Neural progenitor cell (in vitro differentiated cells): Measurements from ENCODE around the gene CYTH3. TPM values are rescaled to one million over a fixed set of nuclear protein-coding genes. Genes with fewer than 3 reads are reported as not detected.
A peak's percentile ranks its signal among the peaks of the same experiment; 100 is the strongest.

ENCODE experiments used
- DNase-seq: peaks from one replicate; pipeline ENCODE4 v3.0.0-alpha.2; 2016; ENCODE audit warnings: low spot score
- H2AFZ ChIP-seq: fragments of 200-600 bp; sonication (generic); replicated peaks from 2 replicates; pipeline ENCODE4 v1.6.1; 2016; ENCODE audit warnings: antibody characterized with exemption
- H3F3A ChIP-seq: fragments of 200-600 bp; sonication (generic); 2 replicates; pipeline ENCODE4 v1.6.1; 2016; ENCODE audit warnings: antibody characterized with exemption, low read depth
- H3K27ac ChIP-seq: fragments of 200-600 bp; sonication (generic); 2 replicates; pipeline ENCODE4 v1.5.1; 2016; ENCODE audit warnings: mild to moderate bottlenecking
- H3K27me3 ChIP-seq: fragments of 200-600 bp; sonication (generic); 2 replicates; pipeline ENCODE4 v1.6.1; 2016; ENCODE audit warnings: mild to moderate bottlenecking, moderate library complexity
- H3K36me3 ChIP-seq: fragments of 200-600 bp; sonication (generic); 2 replicates; pipeline ENCODE4 v1.5.1; 2016
- H3K4me1 ChIP-seq: fragments of 200-600 bp; sonication (generic); 2 replicates; pipeline ENCODE4 v1.6.1; 2016; ENCODE audit warnings: mixed run types
- H3K4me2 ChIP-seq: fragments of 200-600 bp; sonication (generic); 2 replicates; pipeline ENCODE4 v1.6.1; 2016
- H3K4me3 ChIP-seq: fragments of 200-600 bp; sonication (generic); 2 replicates; pipeline ENCODE4 v1.5.1; 2016
- H3K79me2 ChIP-seq: fragments of 200-600 bp; sonication (generic); 2 replicates; pipeline ENCODE4 v1.6.1; 2016; ENCODE audit warnings: low read depth
- H3K9ac ChIP-seq: fragments of 200-600 bp; sonication (generic); 2 replicates; pipeline ENCODE4 v1.6.1; 2016
- H3K9me3 ChIP-seq: fragments of 200-600 bp; sonication (generic); 2 replicates; pipeline ENCODE4 v1.5.1; 2016; ENCODE audit warnings: low read depth
- H4K20me1 ChIP-seq: fragments of 200-600 bp; sonication (generic); 2 replicates; pipeline ENCODE4 v1.6.1; 2016; ENCODE audit warnings: low read depth
- H3K27ac Mint-ChIP-seq: 3 replicates; pipeline ENCODE4 v1.8.0; 2021; ENCODE audit warnings: mixed read lengths
- H3K27me3 Mint-ChIP-seq: 2 replicates; pipeline ENCODE4 v1.8.0; 2022; ENCODE audit warnings: low read depth, mild to moderate bottlenecking, inconsistent platforms, moderate library complexity, mixed read lengths; ENCODE audit not compliant: insufficient read depth
- H3K36me3 Mint-ChIP-seq: 3 replicates; pipeline ENCODE4 v1.8.0; 2021; ENCODE audit warnings: mixed read lengths
- H3K4me1 Mint-ChIP-seq: 3 replicates; pipeline ENCODE4 v1.8.0; 2021; ENCODE audit warnings: mixed read lengths
- H3K4me3 Mint-ChIP-seq: 3 replicates; pipeline ENCODE4 v1.8.0; 2021; ENCODE audit warnings: mild to moderate bottlenecking, moderate library complexity, mixed read lengths
- H3K9me3 Mint-ChIP-seq: 3 replicates; pipeline ENCODE4 v1.8.0; 2020; ENCODE audit warnings: mixed read lengths
- EZH2 ChIP-seq: fragments of 200-600 bp; sonication (generic); IDR thresholded peaks from 2 replicates; pipeline ENCODE4 v1.6.1; 2017; ENCODE audit warnings: antibody characterized with exemption, mild to moderate bottlenecking, moderate library complexity
- EZH2phosphoT487 ChIP-seq: fragments of 200-600 bp; sonication (generic); IDR thresholded peaks from 2 replicates; pipeline ENCODE4 v1.6.1; 2017; ENCODE audit warnings: antibody characterized with exemption
- total RNA-seq: library from RNA; depleted of rRNA; stranded (reverse); fragments of >200 nt; gene quantifications from 2 replicates; pipeline ENCODE4 v1.2.3, GENCODE V29; 2015; ENCODE audit warnings: low replicate concordance
- TF ChIP-seq, protein P1 (sequence below): fragments of 200-600 bp; sonication (generic); IDR thresholded peaks from 2 replicates; pipeline ENCODE4 v1.5.1; 2017; ENCODE audit warnings: antibody characterized with exemption, mild to moderate bottlenecking

Gene CYTH3
- total RNA-seq, 1 donor from 2014 or later, result 10.9 TPM

DNA sequence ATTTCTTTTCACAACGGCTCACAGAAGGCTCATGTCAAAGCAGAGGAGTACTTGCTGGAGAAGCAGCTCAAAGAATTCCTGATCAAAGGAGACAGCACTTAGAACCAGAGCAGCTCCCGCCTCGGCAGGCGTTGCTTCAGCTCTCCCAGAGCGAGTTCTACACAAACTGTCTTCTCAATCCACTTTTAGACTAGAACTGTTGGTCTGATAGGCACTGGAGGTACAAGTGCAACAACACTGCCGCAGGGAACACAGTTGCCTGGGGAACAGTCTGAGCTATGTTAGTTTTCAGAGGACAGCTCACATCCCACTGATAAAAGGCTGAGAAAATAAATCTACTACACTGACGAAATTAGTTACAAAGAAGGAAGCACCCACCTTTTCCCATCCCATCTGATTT, 35.4 kb downstream of the CYTH3 start:
- Histone ChIP-seq H2AFZ (no peak overlapping the region), H3K4me2 (no peak overlapping the region), H3K9me3 (no peaks in the 10 kb centered on the region), H3K36me3 (no peaks in the 10 kb centered on the region), H3K4me1 (no peaks in the 10 kb centered on the region), H3K27ac (no peak overlapping the region), H4K20me1 (no peaks in the 10 kb centered on the region), H3K9ac (no peak overlapping the region), H3K4me3 (no peak overlapping the region), H3K79me2 (peaks cover 4% of the 10 kb centered on the region), H3F3A (no peaks in the 10 kb centered on the region), H3K27me3 (no peaks in the 10 kb centered on the region)
- H3K4me3 Mint-ChIP-seq, result no peak overlapping the region
- no peaks in the 10 kb centered on the region for H3K9me3 Mint-ChIP-seq
- H3K27ac Mint-ChIP-seq, result peak overlapping the region; percentile 40
- peaks cover 2% of the 10 kb centered on the region for H3K36me3 Mint-ChIP-seq
- peaks cover 8% of the 10 kb centered on the region for H3K27me3 Mint-ChIP-seq
- H3K4me1 Mint-ChIP-seq, result peaks cover 6% of the 10 kb centered on the region
- DNase-seq, result no peak
- TF ChIP-seq, protein P1, sequence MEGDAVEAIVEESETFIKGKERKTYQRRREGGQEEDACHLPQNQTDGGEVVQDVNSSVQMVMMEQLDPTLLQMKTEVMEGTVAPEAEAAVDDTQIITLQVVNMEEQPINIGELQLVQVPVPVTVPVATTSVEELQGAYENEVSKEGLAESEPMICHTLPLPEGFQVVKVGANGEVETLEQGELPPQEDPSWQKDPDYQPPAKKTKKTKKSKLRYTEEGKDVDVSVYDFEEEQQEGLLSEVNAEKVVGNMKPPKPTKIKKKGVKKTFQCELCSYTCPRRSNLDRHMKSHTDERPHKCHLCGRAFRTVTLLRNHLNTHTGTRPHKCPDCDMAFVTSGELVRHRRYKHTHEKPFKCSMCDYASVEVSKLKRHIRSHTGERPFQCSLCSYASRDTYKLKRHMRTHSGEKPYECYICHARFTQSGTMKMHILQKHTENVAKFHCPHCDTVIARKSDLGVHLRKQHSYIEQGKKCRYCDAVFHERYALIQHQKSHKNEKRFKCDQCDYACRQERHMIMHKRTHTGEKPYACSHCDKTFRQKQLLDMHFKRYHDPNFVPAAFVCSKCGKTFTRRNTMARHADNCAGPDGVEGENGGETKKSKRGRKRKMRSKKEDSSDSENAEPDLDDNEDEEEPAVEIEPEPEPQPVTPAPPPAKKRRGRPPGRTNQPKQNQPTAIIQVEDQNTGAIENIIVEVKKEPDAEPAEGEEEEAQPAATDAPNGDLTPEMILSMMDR, result no peak
- no peak for TF ChIP-seq EZH2
- no peak for TF ChIP-seq EZH2phosphoT487

DNA sequence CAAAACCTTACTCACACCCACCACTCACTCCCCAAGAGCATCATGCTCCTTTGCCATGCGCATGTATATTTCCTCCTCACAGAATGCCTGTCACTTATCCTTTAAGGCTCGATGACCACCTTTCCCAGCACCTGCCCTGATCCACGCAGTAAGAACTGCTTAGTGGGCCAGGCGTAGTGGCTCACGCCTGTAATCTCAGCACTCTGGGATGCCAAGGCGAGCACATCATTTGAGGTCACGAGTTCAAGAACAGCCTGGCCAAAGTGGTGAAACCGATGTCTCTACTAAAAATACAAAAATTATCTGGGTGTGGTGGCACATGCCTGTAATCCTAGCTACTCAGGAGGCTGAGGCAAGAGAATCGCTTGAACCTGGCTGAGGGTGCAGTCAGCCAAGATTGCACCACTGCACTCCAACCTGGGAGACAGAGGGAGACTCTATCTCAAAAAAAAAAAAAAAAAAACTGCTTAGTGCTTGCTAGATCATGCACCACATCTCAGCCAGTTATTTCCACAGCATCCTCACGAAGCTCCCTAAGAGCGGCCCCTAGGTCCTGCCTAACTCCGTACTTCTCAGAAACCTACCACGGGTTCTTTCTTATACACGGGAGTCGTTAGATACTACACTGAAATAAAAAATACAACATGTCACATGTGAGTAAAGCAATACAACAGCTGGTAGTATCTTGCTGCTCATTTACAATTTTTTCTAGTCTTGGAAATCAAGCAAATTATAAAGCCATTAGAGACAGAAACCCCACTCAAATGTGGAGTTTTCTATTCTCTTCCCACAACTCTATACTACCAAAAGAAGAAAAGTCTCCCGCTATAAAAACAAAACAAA, 37.2 kb downstream of the CYTH3 start:
- Histone ChIP-seq H3K79me2 (peaks cover 4% of the 10 kb centered on the region), H3K4me2 (no peak overlapping the region), H2AFZ (no peak overlapping the region), H3K4me3 (no peak overlapping the region), H3F3A (no peaks in the 10 kb centered on the region), H3K36me3 (no peaks in the 10 kb centered on the region), H3K27me3 (no peaks in the 10 kb centered on the region), H3K9ac (no peak overlapping the region), H3K9me3 (no peaks in the 10 kb centered on the region), H3K27ac (no peak overlapping the region), H3K4me1 (peaks cover 9% of the 10 kb centered on the region), H4K20me1 (peaks cover 3% of the 10 kb centered on the region)
- no peak for DNase-seq
- H3K27me3 Mint-ChIP-seq, result peaks cover 8% of the 10 kb centered on the region
- peaks cover 21% of the 10 kb centered on the region for H3K4me1 Mint-ChIP-seq
- no peaks in the 10 kb centered on the region for H3K9me3 Mint-ChIP-seq
- H3K27ac Mint-ChIP-seq, result no peak overlapping the region
- TF ChIP-seq, protein P1, result no peak
- TF ChIP-seq EZH2phosphoT487, result no peak
- TF ChIP-seq EZH2, result no peak
- no peak overlapping the region for H3K4me3 Mint-ChIP-seq
- peaks cover 2% of the 10 kb centered on the region for H3K36me3 Mint-ChIP-seq

DNA sequence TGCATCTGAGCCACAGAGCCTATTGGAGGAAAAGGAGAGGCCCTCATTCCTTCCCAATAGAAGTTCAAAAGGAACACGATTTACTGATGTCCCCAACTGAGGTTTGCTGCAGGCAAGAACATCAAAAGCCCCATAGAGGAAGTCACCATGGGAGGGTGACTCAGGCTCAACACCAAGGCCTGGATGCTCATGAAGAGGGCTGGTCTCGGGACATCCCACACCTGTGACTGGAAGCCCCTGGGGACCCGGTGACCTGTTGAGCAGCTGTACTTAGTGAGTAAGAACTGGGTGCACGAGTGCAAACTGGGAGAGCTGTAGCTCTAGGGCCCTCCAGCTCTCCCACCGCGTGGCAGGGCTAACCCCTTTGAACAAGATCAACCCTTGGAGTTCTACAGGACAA, 38.0 kb downstream of the CYTH3 start:
- Mint-ChIP-seq H3K36me3 (peaks cover 2% of the 10 kb centered on the region), H3K27ac (no peak overlapping the region), H3K4me3 (no peak overlapping the region), H3K27me3 (peaks cover 8% of the 10 kb centered on the region), H3K9me3 (no peaks in the 10 kb centered on the region), H3K4me1 (peaks cover 28% of the 10 kb centered on the region)
- no peak for DNase-seq
- no peaks in the 10 kb centered on the region for H3K36me3 ChIP-seq
- no peaks in the 10 kb centered on the region for H3K9me3 ChIP-seq
- H3K27me3 ChIP-seq, result no peaks in the 10 kb centered on the region
- H3K4me3 ChIP-seq, result no peak overlapping the region
- H3K9ac ChIP-seq, result no peak overlapping the region
- H3K79me2 ChIP-seq, result peaks cover 4% of the 10 kb centered on the region
- no peak overlapping the region for H2AFZ ChIP-seq
- H3K4me1 ChIP-seq, result peaks cover 9% of the 10 kb centered on the region
- H3F3A ChIP-seq, result no peaks in the 10 kb centered on the region
- no peak overlapping the region for H3K4me2 ChIP-seq
- TF ChIP-seq EZH2phosphoT487 (no peak), EZH2 (no peak)
- TF ChIP-seq, protein P1, result no peak
- H3K27ac ChIP-seq, result no peak overlapping the region
- H4K20me1 ChIP-seq, result peaks cover 3% of the 10 kb centered on the region
